Prostate gland (tissue), 2 donors: ENCODE data around the gene DOC2B. TPM values are rescaled to one million over a fixed set of nuclear protein-coding genes. Genes with fewer than 3 reads are reported as not detected.

Experiments used
- DNase-seq: peaks from one replicate; pipeline ENCODE4 v3.0.0-alpha.2; 2019; ENCODE audit warnings: low spot score
- H3K27ac ChIP-seq, 2 donors: fragments of 200-600 bp; sonication (generic); 2 replicates each; pipeline ENCODE4 v1.5.1; 2017 to 2019
- H3K27me3 ChIP-seq: fragments of 200-600 bp; sonication (generic); replicated peaks from 2 replicates; pipeline ENCODE4 v1.5.1; 2019; ENCODE audit not compliant: insufficient read depth
- H3K36me3 ChIP-seq, 2 donors: fragments of 200-600 bp; sonication (generic); 1 replicate in 1 of 2; 2 replicates in 1 of 2; pipeline versions ENCODE4 v1.5.1 to v1.8.1; 2017 to 2019
- H3K4me1 ChIP-seq: fragments of 200-600 bp; sonication (generic); replicated peaks from 2 replicates; pipeline ENCODE4 v1.5.1; 2019
- H3K4me3 ChIP-seq, 2 donors: fragments of 200-600 bp; sonication (generic); 2 replicates each; pipeline ENCODE4 v1.5.1; 2017 to 2019
- H3K9me3 ChIP-seq: fragments of 200-600 bp; sonication (generic); 2 replicates; pipeline ENCODE4 v1.5.1; 2017
- CTCF ChIP-seq, 4 experiments: fragments of 200-600 bp in 2 of 4; fragments of 450-650 bp in 2 of 4; sonication (generic) in 2 of 4; IDR thresholded peaks; 1 replicate in 3 of 4; 2 replicates in 1 of 4; pipeline ENCODE4 v1.5.1; 2016 to 2019; ENCODE audit warnings: antibody characterized with exemption in 4 of 4, mild to moderate bottlenecking in 2 of 4, moderate library complexity in 2 of 4
- POLR2A ChIP-seq: fragments of 450-650 bp; IDR thresholded peaks from one replicate; pipeline ENCODE4 v1.6.1; 2016; ENCODE audit warnings: antibody characterized with exemption, mild to moderate bottlenecking
- POLR2AphosphoS5 ChIP-seq: sonication (generic); formaldehyde crosslinking; IDR thresholded peaks from one replicate; pipeline ENCODE4 v1.6.1; 2017; ENCODE audit warnings: antibody characterized with exemption
- WGBS: methylation state at CpG from one replicate; pipeline ENCODE4 v1.1.5; 2018; 5-methylcytosine and 5-hydroxymethylcytosine counted together
- intact Hi-C: fragments of 100-400 bp; cut with DNase I; formaldehyde crosslinking; loops from one replicate; pipeline ENCODE4 v1.14.2; 2022
- total RNA-seq, 2 donors: library from RNA; depleted of rRNA; stranded (reverse); fragments of >200 nt; gene quantifications; one replicate each; pipeline ENCODE4 v1.1.0, GENCODE V29; 2016

Gene DOC2B
- total RNA-seq, 2 donors from 2014 or later, result 3.0 to 3.1 TPM

- Histone ChIP-seq H3K9me3 (no peaks in the 10 kb centered on the region), H3K27me3 (no peaks in the 10 kb centered on the region), H3K4me3 (no peak overlapping the region), H3K4me1 (peaks cover 4% of the 10 kb centered on the region), H3K36me3 (no peaks in the 10 kb centered on the region), H3K27ac (no peak overlapping the region)
- no peak for DNase-seq
- TF ChIP-seq POLR2A (no peak), POLR2AphosphoS5 (no peak), CTCF (IDR thresholded peaks at IDR 0.05) (no peak)
- intact Hi-C loops, result no loop called here
- WGBS, result 85% methylated on average over 6 of the region's 6 CpGs
Measured at GRCh38 chr17:177762-178161, 3.7 kb downstream of the DOC2B start.

GRCh38 chr17:177155-177554 is 4.3 kb downstream of the DOC2B start:
- no peaks in the 10 kb centered on the region for H3K9me3 ChIP-seq
- DNase-seq, result no peak
- H3K36me3 ChIP-seq, result no peaks in the 10 kb centered on the region
- 92% methylated on average over 3 of the region's 3 CpGs for WGBS
- intact Hi-C loops, result no loop called here
- H3K4me3 ChIP-seq, result no peak overlapping the region
- no peak overlapping the region for H3K27ac ChIP-seq
- H3K27me3 ChIP-seq, result no peaks in the 10 kb centered on the region
- peaks cover 4% of the 10 kb centered on the region for H3K4me1 ChIP-seq
- TF ChIP-seq CTCF (IDR thresholded peaks at IDR 0.05) (no peak), POLR2A (no peak), POLR2AphosphoS5 (no peak)

- Histone ChIP-seq H3K9me3 (no peaks in the 10 kb centered on the region), H3K4me1 (no peaks in the 10 kb centered on the region), H3K4me3 (no peak overlapping the region), H3K36me3 (no peaks in the 10 kb centered on the region), H3K27ac (no peak overlapping the region), H3K27me3 (no peaks in the 10 kb centered on the region)
- intact Hi-C loops, result no loop called here
- TF ChIP-seq CTCF (IDR thresholded peaks at IDR 0.05) (no peak), POLR2AphosphoS5 (no peak)
- DNase-seq, result no peak
- WGBS, result 85% methylated on average over 9 of the region's 10 CpGs
Measured at GRCh38 chr17:173166-173911, 8.1 kb downstream of the DOC2B start.

GRCh38 chr17:172401-172800 is 9.0 kb downstream of the DOC2B start:
- intact Hi-C loops, result no loop called here
- no peaks in the 10 kb centered on the region for H3K27me3 ChIP-seq
- TF ChIP-seq POLR2A (no peak), CTCF (IDR thresholded peaks at IDR 0.05) (no peak), POLR2AphosphoS5 (no peak)
- H3K4me3 ChIP-seq, result no peak overlapping the region
- no peaks in the 10 kb centered on the region for H3K4me1 ChIP-seq
- no peak for DNase-seq
- WGBS, result 86% methylated on average over 11 of the region's 11 CpGs
- H3K9me3 ChIP-seq, result no peaks in the 10 kb centered on the region
- no peaks in the 10 kb centered on the region for H3K36me3 ChIP-seq
- no peak overlapping the region for H3K27ac ChIP-seq

- Histone ChIP-seq H3K9me3 (no peaks in the 10 kb centered on the region), H3K27me3 (no peaks in the 10 kb centered on the region), H3K36me3 (no peaks in the 10 kb centered on the region), H3K4me1 (no peaks in the 10 kb centered on the region), H3K27ac (no peak overlapping the region), H3K4me3 (no peak overlapping the region)
- TF ChIP-seq POLR2A (no peak), POLR2AphosphoS5 (no peak), CTCF (IDR thresholded peaks at IDR 0.05) (no peak)
- WGBS, result 94% methylated on average over 8 of the region's 13 CpGs
- DNase-seq, result no peak
- intact Hi-C loops, result no loop called here
Measured at GRCh38 chr17:171871-172270, 9.6 kb downstream of the DOC2B start.
